SIG-M5 treated with dmso at 0.1 percent for 504 hours (cell line): ENCODE data around the gene KLK5.
"Not testable (repeated sequence)": the region's sequence is repeated elsewhere in the genome, so short reads cannot be mapped to it uniquely, and the experiment has no call there.

Experiments
- DNase-seq: peaks from one replicate; lab custom pipeline; 2025; ENCODE audit not compliant: unreplicated experiment; lab: John Stamatoyannopoulos, UW

The KLK5 gene, protein sequence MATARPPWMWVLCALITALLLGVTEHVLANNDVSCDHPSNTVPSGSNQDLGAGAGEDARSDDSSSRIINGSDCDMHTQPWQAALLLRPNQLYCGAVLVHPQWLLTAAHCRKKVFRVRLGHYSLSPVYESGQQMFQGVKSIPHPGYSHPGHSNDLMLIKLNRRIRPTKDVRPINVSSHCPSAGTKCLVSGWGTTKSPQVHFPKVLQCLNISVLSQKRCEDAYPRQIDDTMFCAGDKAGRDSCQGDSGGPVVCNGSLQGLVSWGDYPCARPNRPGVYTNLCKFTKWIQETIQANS

GRCh38 chr19:50952910-50953309 lies at the start of gene KLK5:
Gene KLK5, minus strand, starts transcription at chr19:50953038. Its CDS starts 381 bp downstream, at chr19:50952657.
- DNase-seq = no peak

DNA sequence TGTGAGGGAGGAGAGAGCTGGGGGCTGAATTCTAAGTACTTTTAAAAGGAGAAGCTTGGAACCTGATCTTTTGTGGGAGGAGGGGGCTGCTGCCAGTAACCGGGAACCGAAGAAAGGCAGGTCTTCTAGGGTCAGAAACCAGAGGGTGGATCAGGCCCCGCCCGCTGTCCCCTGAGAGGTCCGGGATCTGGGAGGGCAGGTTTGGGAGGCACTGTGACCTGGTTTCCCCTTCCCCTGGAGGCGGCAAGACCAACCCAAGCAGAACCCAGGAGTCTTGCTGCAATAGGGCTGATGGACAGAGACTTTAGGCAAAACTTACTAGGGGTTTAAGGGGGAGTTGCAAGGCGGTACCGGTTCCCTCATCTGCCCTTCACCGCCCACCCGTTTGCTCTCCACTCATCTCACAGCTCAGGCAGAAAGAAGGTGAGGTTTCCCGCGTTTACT lies 49.3 kb upstream of the KLK5 start:
- DNase-seq = no peak

GRCh38 chr19:51001515-51001914 lies 48.7 kb upstream of the KLK5 start, which contains the start of gene KLK8:
Gene KLK8, minus strand, starts transcription at chr19:51001604. Its CDS starts 437 bp downstream, at chr19:51001167.
- DNase-seq = no peak

- DNase-seq = no peak
Measured at GRCh38 chr19:51000981-51001380, 48.1 kb upstream of the KLK5 start.

- DNase-seq = no peak
Measured at GRCh38 chr19:51000426-51000825, 47.6 kb upstream of the KLK5 start.

DNA sequence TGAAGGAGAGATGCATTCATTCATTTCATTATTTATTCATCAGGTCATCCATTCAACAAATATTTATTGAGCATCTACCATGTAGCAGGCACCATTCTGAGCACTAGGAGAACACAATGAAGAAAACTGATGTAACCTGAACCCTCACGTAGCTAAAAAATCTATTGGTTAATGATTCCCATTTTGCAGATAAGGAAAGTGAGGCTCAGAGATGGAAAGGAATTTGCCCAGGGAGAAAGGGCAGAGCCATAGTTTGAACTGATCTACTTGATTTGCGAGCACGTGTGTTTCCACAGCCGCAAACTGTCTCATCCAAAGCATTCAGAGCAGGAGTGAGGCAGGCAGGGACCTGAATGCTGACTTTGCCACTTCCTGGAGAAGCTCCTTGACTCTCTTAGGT lies 45.8 kb upstream of the KLK5 start:
- no peak for DNase-seq

- DNase-seq = no peak
Measured at GRCh38 chr19:50998061-50998460, 45.2 kb upstream of the KLK5 start.

DNA sequence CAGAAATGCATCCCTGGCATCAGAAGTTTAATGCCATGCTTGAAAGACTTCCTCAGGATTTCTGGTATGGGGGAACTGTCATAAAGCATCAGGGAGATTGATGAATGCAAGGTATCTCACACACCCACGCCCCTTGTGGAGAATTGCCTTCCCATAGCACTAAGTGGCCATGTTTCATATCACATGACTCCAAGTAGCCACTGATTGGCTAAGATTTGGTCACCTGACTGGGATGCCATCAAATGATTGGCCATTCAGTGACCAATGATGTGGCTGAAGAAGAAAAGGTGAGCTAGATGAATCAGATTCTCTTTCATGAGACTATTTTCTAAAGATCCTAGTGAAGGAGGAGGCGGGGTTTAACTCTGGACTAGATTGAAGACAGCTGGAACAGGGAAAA lies 41.3 kb upstream of the KLK5 start:
- DNase-seq = no peak

DNA sequence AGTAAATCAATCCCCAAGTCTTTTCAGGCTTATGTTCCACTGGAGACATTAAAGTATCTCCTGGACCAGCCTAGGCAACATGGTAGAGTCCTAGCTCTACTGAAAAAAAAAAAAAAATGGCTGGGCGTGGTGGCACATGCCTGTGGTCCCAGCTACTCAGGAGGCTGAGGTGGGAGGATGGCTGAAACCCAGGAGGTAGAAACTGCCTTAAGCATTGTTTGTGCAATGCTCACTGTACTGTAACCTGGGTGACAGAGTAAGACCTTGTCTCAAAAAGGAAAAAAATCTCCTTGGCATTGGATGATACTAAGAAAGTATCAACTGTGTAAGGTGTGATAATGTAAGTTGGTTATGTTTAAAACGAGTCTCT lies 39.8 kb upstream of the KLK5 start:
- DNase-seq = no peak

GRCh38 chr19:50984416-50984815 lies 31.6 kb upstream of the KLK5 start:
- not testable (repeated sequence) for DNase-seq

- DNase-seq = no peak
Measured at GRCh38 chr19:50983625-50984292, 30.9 kb upstream of the KLK5 start, which contains the start of gene KLK7. Gene KLK7, minus strand, starts transcription at chr19:50983917. Its CDS starts 1,518 bp downstream, at chr19:50982399.

DNA sequence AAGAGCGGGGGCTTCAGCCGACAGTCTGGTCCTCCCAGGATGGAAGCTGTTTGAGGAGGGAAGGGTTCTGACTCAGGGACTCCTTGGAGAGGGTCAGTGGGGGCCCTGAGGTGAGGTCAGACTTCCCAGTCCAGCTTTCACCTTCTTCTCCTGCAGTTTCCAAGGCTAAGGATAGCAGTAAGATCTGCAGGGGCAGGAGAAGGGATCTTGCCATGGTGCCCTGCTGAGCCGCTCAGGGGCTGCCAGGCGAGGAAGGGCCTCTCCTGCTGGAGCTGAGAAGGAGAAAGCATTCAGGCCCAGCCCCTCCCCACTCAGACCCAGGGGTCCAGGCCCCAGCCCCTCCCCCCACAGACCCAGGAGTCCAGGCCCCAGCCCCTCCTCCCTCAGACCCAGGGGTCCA lies 29.3 kb upstream of the KLK5 start:
- DNase-seq = no peak

DNA sequence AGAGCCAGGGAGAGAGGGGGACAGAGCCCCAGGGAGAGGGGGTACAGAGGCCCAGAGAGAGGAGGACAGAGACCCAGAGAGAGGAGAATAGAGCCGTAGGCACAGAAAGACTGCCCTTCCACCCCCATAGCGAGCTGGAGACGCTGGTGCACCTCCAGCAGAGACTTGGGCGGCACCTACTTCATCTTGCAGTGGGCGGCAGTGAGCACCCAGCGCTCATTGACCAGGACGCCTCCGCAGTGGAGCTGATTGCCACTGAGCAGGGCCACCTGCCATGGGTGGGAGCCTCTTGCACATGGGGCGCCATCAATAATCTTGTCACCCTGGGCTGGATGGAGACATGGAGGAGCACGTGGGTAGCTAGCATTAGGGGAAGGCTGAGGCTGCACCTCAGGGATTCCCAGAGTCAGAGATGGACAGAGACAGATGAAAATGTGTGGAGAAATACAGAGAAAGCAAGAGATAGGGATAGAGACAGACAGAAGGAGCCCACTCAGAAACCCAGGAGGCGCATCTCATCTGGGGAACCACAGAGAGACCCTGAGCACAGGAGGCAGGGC lies 28.8 kb upstream of the KLK5 start:
- no peak for DNase-seq

DNA sequence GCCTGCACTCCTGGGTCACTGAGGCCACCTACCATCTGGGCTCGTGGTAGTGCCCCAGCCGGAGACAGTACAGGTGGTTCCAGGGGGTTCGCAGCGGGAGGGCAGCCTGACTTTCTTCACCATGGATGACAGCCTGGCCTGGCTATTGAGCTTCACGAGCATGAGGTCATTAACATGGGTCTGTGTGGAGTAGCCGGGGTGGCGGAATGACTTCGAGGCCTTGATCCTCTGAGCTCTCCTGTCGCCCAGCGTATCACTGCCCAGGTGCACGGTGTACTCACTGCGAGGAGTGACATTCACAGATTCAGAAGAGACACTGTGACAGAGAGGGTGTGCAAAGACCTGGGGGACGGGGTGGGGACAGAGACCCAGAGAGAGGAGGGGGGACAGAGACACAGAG lies 27.4 kb upstream of the KLK5 start:
- DNase-seq = no peak

- DNase-seq = no peak
Measured at GRCh38 chr19:50979758-50980157, 26.9 kb upstream of the KLK5 start.

GRCh38 chr19:50978772-50979390 lies 26.0 kb upstream of the KLK5 start:
- no peak for DNase-seq

DNA sequence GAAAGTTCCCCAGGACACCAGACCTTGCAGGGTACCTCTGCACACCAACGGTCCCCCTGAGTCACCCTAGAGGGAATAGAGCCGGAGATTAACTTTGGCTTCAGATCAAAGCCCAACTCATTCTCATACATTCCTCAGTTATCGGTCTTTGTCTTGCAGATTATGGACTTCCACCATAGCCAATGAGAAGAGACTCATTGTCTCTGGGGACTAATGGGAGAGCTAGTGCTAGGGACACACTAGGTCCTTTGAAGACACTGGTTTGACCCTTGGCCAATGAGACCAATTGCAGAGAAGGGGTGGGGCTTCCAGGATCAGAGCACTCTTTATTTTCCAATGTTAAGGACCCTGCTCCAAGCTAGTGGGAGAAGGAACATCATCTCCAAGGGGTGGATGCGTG lies 24.8 kb upstream of the KLK5 start:
- DNase-seq = no peak

GRCh38 chr19:50975766-50976165 lies 22.9 kb upstream of the KLK5 start:
- DNase-seq = peak; percentile 17

GRCh38 chr19:50974702-50975556 lies 22.1 kb upstream of the KLK5 start:
- no peak for DNase-seq

DNA sequence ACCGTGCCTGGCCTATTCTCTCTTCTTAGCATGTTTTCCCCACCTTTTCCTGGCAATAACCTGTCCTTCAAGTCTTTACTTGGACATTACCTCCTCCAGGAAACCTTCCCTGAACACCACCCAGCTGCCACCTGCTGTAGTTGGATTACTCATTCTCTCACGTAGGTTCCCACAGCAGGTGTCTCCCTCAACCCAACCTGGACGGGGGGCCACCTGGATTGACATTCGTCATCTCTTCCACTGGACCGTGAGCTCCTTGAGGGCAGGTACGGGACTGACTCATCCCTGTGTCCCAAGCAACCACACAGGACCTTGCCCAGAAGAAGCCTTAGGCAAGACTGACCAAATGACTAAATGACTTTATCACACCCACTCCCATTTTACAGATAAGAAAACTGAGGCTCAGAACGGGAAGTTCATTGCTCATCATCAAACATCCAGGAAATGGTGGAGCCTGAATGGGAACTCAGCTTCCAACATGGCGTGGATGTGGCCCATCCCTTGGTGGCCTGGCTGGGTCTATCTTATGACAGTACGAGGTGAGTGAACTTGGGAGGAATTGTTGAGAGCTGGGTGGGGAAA lies 20.0 kb upstream of the KLK5 start:
- no peak for DNase-seq
